HG02610 (cell line): ENCODE data around the gene GRM1.

Experiments used
- ATAC-seq: cut with Tn5 transposase; IDR thresholded peaks from one replicate; pipeline ENCODE4 v1.9.1; 2021; ENCODE audit warnings: mild to moderate bottlenecking, moderate library complexity; ENCODE audit not compliant: unreplicated experiment

Gene GRM1

DNA sequence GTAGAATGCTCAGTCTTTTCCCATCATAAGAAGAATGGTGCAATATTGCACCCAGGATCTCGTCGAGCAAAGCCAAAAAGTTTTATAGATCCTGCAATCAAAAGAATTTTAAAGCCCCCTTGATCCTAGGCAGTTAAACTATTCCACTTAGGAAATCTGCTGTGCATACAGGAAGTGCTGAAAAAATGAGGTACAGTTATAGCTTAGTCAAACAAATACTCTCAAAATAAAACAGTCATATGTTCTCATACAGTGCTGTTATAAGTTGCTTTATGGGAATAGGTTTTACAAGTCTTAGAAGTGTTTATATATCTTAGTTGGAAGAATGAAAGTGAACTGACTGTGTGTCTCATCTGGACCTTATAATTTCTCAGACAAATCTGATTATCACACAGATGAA lies 282.2 kb downstream of the GRM1 start:
- no peak for ATAC-seq

DNA sequence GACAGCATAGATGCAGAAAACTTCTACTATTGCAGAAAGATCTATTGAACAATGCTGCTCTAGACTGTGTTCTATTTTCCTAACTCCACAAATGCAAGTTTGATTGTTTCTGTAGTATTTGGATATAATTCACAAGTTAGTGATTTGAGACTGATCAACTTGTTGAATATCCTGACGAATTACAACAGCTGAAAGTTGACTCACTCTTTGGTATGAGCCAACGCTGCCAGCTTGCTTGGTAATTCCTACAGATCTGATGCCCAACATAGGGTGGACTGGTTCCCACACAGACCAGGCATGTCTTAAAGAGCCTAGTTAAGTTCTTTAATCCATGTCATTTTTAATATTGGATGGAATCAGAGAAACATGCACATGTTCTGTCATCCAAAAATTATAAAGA lies 283.7 kb downstream of the GRM1 start:
- ATAC-seq = no peak

DNA sequence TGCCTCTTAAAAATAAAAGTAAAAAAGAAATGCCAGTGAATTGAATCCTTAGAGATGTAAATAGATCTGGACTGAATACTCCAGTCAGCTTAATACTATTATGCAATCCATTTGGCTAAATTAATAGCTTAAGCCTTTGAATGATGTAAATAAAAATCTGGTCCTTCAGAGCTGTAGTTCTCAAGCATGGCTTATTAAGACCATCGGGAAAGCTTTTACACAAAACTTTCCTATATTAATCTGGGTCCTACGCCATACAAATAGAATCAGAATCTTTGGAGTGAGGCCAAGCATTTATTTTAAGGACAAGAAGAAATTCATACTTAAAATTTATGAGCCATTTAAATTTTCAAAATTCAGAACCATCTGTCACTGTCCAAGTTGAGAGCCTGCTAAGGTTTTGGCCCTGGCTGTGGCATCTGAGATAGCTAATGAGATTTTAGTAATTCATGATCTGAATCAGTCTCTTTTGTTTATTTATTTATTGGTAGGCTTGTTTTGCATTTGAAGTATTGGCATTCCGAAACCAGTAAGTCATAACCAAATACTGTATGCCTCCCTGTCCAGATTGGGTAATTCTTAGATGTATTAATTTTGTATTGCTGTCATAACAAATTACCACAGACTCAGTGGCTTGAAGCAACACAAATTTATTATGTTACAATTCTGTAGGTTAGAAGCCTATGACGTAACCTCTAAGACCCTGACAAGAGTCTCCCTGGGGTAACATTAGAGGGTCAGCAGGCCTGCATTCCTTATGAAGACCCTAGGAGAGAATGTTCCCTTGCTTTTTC lies 286.7 kb downstream of the GRM1 start:
- no peak for ATAC-seq

DNA sequence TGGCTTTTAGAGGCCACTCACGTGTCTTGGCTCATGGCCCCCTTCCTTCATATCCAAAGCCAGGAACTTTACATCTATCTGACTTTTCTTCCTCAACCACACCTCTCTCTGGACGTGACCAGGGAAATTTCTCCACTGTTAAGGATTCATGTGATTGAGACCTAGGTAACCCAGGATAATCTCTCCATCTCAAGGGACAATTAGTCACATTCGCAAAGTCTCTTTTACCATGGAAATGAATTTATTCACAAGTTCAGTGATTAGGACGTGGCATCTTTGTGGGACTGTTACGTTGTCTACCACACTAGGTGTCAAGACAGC lies 287.3 kb downstream of the GRM1 start:
- no peak for ATAC-seq

DNA sequence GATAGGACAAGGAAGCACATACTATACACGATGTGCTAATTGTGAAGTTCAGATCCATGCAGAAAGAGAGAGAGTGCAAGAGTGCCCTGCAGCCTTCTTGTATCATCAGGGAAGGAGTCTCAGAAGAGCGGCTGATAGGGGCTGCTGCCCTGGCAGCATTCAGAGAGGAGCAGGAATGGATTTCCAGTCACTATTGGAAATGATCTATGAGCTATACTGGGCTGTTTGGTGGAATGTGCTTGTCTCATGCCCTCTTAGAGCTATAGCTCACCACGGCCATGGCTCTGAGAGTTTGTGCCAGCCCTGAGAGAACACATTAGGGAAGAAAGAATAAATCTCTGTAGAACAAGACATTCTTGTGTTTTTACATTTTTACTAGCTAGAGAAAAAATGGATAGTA lies 302.2 kb downstream of the GRM1 start:
- ATAC-seq = no peak

DNA sequence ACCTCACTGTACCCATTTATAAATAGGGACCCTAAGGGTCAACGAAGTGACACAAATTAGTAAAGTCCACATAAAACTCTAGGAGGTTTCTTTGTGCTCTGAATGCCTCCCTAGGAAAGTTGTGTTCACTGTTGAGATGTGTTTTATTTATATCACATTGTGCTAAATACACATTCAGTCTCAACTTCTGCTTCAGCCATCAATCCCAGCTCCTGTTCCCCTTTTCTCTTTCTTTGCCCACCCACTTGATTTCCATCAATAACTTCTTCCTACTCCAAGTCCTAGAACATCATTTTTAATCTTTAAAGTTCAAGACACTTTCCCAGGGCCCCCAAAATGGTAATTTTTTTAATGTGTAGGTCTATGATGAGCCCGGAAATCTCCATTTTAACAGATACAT lies 306.5 kb downstream of the GRM1 start:
- no peak for ATAC-seq

DNA sequence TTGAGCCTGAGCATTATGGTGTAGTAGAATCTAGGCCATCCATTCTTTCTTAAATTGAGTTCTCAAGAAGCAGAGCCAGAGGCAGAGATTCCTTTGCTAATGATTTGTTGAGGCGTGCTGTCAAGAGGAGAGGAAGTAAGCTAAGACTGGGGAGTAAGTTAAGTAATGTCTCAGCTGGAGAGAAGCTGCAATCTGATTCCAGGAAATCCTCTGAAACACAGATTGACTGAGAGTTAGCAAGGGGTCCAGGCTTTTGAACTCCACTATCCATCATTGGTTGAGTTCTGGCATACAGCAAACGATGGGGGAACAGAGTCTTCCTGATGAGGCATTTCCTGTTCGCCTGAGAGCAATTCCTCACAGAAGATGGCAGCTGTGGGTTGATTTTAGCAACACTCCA lies 307.3 kb downstream of the GRM1 start:
- ATAC-seq = no peak

DNA sequence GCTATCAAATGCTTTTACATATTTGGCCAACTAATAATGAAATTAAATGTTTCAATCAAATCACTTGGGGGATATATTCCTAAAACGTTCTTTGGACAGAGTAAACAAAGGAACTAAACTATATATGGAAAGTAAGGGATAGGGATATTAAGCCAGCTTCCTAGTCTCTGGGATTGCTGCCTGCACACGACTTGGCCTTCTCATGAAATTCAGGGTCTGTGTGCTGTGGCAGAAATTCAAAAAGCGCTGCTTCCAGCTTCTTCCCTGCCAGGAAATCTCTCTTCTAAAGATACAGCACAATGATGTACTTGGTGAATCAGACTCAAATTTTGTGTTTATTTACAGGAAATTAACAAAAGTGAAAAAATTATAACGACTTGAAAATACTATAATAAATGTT lies 308.5 kb downstream of the GRM1 start:
- no peak for ATAC-seq

DNA sequence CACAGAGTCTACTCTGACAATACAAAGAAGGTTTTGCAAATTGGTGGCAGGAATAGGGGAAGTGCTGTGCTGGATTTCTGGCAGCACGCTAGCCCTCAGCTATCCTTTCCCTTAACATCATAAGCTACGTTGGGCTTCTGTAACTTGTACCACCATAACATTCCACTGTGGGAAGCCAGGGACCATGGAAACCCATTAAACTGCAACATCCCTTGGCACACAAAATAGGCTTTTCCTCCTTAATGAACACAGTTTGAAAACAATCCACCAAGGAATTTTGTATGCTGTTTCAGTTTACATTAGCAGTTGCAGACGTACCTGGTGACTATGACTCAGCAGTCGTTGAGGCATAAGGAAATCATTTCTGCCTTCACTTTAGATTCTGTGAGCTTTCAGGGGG lies 310.9 kb downstream of the GRM1 start:
- no peak for ATAC-seq

DNA sequence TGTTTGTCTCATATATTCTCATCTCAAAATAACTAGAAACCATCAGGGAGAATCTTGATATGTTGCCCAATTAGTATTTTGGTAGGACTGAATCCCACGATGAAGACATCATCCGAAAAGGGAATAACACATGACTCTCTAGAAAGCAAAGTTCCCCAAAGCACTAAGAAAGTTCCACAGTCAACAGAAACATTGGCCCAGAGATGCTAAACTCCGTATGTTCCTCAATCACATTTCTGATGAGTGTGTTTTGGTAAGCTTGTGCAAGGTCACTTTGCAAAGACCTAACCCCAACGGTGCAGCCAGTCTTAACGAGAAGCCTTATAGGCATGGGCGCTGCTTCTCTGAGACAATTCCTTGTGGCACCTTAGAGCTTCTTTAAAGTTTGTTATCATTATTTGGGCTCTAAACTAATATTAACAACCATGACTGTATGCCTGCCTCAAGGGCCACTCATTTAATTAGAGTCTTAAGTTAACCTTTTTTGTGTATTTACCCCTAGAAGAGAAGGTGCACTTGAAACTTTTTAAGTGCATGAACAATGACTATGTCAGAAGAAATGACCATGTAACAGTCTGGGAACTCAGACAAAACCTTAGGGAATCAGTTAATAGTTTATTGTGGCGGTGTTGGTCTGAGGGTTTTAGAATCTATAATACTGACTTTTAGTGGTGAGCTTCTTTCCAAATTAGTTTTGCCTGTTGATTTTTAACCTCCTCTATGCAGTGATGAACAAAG lies 312.8 kb downstream of the GRM1 start:
- no peak for ATAC-seq

DNA sequence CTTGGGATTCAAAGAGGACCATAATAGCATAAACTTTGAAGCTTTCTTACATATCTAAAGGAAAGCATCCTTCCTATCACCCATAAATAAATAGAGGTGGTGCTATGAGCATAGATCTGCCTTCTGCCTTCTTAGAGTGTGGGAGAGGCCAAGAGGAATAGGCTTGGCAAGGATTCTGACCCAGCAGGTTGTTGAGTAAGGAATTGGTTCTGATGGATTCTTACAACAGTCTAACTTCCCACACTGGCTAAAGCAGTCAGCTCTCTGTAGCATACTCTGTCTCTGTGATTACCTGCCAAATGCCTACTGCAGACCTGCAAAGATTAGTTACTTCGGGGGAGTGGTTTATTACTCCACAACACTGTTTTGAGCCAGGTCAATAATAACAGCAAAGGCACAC lies 316.7 kb downstream of the GRM1 start:
- no peak for ATAC-seq

DNA sequence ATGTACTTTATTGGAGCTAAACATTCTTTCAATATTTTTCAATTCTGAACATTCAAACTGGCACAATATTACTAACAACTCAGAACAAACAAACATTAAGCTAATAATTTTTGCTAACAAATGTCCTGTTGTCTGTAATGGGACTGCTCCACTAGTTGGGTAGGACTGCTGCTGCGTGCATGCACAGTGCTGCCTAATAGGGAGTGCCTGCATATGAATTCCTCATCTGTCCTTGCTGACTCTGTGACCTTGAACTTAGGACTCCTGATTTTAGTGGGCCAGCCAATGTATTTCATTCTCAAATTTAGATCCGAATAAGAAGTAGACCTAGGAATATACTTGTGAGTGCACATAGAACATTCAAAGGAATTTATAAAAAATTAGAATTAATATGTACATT lies 318.2 kb downstream of the GRM1 start:
- no peak for ATAC-seq

DNA sequence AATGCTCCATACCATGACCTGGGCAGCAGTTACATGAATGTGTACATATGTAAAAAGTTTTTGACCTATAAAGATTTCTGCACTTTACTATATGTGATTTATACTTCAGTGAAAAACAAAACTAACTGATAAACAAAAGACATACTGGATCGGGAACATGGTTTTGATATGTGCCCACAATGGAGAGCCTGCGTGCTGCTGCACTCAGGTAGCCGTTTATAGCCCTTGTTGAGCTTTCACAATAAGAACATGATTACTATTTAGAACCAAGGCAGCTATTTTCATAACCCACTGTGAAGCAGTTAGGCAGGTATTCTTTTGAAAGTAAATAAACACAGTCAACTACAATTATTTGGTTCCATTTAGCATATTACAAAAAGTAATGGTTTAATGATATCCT lies 318.8 kb downstream of the GRM1 start:
- ATAC-seq = no peak

DNA sequence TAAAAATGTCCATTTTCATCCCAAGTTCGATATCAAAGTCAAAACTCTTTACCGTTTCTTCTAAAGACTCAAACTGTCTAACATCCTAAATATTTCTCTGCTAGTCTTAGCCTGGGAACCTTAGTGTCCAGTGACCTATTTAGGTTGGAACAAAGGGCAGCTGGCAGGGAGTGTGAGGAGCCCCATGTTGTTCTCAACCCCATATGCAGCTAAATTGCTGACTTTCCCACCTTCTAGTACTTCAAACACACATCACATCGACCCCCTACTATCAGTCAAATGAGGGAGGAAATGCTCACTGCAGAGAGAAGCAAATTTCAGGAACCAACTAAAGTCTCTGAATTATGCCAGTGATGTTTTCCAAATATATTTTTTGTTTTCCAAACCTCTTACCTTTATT lies 322.2 kb downstream of the GRM1 start:
- no peak for ATAC-seq

DNA sequence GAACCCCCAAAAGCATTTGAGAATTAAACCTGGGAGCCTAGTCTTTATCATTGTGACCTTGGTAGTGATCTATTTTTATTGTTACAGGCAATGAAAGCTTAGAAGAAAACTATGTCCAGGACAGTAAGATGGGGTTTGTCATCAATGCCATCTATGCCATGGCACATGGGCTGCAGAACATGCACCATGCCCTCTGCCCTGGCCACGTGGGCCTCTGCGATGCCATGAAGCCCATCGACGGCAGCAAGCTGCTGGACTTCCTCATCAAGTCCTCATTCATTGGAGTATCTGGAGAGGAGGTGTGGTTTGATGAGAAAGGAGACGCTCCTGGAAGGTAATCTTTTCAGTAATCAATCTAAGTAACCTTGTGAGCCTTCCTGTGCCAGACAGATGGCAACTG lies 323.3 kb downstream of the GRM1 start:
- no peak for ATAC-seq

DNA sequence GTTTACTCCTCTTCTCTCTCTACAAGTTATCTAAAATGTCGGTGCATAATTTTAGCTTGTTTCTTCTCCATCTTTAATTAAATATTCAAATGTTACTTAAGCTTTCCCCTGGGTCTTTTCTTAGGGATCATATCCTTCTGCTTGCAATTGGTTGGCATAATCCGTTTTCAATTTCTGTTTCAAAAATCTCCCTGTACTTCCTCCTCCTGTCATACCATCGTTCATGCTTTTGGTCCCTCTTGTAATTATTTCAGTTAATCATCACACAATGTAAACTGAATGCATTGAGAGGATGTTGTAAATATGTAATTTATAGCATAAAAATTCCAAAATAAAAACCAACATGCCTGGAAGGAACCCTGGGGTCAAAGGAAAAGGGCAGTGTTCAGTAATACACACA lies 325.6 kb downstream of the GRM1 start:
- no peak for ATAC-seq

DNA sequence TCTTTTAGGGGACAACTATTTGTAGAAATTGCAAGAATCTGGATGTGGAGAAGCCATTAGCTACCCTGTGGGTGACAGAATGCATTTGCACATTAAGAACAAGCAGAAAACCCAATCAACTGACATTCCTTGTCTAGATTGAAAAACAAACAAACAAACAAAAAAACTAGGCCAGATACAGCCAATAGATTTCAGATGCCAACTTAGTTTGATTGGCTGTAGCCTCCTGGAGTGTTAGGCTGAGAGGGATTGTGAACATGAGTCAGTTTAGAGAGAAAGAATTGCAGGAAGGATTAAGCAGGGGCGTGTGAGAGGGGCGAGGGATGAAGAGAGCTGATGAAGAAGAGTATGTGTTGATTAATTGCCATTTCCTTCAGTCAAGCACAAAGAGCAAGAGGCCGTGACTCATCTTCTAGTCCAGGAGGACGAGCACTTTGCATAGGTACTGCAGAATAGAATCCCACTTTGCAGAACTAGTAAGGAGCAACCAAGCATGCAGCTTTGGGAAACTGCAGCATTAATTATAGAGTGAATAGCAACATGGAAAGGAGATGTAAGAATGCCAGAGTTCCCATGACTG lies 326.7 kb downstream of the GRM1 start:
- ATAC-seq = no peak

DNA sequence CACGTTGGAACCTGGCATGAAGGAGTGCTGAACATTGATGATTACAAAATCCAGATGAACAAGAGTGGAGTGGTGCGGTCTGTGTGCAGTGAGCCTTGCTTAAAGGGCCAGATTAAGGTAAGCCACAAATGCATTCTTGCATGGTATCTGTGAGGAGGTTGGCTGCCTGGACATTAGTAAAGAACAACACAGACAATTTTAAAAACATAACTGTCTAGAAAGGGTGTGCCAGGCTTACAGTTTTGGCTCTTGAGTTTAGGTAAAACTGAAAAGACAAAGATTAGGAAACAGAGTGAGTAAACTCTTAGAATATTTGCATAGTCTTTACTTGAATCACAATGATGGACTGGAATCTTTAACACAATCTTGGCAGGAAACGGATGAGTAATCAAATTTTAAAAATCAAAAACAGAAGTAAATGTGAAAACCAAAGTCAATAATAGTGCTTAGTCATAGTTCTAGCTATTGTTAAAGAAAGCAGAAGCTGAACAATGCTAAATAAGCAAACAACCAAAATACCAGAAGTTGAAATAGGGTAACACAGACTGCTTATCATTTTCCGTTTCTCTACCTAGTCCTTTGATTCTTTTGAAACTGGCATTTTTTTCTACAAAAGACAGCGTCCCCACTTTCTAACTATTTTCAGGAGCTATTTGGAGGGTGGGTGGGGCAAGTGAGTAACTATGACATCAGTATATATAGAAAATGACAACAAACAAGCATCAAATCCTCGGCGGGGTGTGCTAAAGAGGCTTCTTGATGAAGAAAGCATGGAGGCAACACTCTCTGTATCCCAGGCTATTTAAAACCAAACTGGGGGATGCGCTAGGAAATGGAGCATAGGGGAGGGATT lies 328.9 kb downstream of the GRM1 start:
- peak; percentile 78 for ATAC-seq

DNA sequence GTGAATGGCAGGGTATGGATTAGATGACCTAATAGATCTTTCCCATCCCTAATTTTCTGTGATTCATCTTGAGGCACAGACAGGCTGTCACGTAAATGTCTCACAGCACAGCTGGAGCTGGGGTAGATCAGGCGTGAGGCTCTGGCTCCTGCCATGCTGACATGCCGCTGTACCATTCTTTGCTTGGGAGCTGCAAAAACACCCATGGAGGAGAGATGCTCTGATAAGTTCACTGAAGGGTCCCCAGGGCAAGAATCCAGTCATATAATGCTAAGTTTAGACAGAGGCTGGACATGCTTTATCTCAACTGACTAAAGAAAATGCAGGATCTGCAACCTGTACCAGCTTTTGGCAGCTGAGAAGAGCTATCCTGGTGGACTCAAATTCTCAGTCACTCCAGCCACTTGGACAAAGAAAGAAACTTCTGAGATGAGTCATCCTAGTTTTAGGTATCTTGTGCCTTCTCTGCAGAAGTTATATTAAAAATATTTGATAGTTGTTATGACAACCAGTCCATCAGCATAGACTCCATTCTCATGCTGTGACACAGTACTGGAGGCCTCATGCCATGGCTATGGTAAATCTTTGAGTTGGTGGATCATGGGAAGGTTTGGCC lies 329.7 kb downstream of the GRM1 start:
- ATAC-seq = no peak

DNA sequence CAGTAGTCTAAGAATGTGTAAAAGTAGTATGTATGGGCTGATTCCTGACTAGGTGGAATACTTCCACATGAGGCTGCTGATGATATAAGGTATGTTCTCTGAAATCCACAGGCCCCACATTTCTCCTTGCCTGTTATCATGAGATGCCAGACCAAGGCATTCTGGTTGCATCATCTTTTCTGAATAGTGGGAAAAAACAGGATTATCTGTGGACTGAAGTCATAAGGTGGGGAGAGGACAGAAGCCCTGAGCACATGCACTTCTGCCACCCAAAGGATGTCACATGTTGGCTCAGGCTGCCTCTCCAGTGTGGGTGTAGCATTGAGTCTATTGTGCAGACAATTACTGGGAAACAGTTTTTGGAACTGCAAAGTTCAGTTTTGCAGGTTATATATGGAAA lies 330.3 kb downstream of the GRM1 start:
- ATAC-seq = no peak
